Activated CD4-positive, CD25-positive, alpha-beta regulatory T cell treated with anti-CD3 and anti-CD28 coated beads, Interleukin-2, amount 50 U/mL, for 72 hours (primary cell): Measurements from ENCODE around the gene SH3RF2.
"Not testable (repeated sequence)": the region's sequence is repeated elsewhere in the genome, so short reads cannot be mapped to it uniquely, and the experiment has no call there.

Source experiments
- DNase-seq: peaks from one replicate; pipeline ENCODE4 v3.0.0; 2021

SH3RF2 gene

GRCh38 chr5:146101646-146102045 is 165.3 kb downstream of the SH3RF2 start:
- no peak for DNase-seq

DNA sequence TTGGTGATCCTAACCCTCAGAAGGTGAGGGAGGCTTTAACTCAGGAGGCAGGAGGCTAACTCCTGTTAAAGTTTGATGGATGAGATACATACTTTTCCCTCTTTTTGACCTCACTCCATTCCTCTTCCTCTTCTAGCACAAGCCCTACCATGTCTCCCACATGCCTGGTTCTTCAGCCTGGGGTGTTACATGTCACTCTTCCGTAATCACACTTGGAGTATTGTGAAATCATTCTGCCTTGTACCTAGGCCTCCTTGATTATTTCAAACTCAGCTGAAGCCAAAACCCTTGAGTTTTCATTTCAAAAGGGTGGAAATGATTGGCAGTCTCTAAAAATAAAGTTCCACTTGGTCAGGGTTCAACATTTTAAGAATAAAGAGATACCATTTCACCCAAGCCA is 167.2 kb downstream of the SH3RF2 start:
- no peak for DNase-seq

DNA sequence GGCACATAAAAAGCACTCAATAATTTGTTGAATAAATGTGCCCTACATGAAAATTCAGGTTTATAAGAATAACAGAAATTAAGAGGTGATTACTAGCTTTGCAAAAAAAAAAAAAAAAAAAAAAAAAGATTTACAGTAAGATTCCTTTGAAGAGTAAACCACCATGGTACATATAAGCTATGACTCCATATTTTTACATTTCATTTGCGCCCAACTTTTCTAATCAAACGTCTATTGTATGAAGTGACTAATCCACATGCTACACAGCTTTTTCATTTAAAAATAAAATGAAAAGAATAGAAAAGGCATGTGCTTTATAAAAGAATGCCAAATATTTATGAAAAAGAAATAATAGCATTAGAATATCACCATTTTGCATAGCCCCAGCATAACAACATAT is 169.1 kb downstream of the SH3RF2 start, which contains the start of gene PLAC8L1:
Gene PLAC8L1 (minus strand): TSS at position 101 of the 400 bp plus-strand sequence. CDS start 1,266 bp downstream, outside the sequence.
- DNase-seq, result no peak

DNA sequence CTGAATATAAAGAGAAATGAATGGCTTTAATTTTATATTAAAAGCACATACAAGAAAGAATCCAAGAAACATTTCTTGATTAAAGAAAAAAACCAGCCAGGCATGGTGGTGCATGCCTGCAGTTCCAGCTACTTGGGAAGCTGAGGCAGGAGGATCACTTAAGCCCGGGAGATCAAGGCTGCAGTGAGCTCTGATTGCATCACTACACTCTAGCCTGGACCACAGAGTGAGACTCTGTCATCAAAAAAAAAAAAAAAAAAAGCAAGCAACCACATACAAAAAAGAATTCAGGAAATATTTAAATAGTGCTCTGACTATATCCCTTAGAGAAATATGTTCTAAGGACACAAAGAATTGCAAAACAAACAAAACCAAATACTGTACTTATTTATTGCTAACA is 171.5 kb downstream of the SH3RF2 start:
- no peak for DNase-seq

GRCh38 chr5:146108870-146109269 is 172.5 kb downstream of the SH3RF2 start:
- not testable (repeated sequence) for DNase-seq

DNA sequence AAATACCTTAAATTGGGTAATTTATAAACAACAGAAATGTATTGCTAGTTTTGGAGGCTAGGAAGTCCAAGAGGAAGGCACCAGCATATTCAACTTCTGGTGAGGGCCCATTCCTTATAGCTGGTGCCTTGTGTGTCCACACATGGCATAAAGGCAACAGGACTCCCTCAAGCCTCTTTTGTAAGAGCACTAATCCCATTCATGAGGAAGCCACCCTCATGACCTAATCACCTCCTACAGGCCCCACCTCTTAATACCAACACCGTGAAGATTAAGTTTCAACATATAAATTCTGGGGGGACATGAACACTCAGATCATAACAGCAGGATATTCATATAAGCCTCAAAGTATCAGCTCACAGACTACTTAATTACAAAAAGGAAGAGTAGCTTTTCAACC is 173.0 kb downstream of the SH3RF2 start:
- no peak for DNase-seq

DNA sequence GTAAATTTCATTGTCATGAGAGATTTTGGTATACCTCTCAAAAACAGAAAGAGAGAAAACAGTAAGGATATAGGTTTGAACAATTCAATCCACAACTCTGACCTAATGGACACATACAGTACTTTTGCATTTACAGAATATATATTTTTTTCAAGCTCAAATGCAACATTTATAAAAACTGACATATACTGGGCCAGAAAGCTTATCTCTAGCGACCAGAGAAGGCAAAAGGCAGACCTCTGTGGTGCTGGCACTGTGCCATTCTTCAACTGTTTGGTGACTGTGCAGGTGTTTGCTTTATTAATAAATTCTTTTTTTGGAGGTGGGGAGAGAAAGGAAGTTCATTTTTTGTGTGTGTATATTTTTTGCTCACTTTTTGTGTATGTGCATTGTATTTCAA is 175.0 kb downstream of the SH3RF2 start:
- no peak for DNase-seq

GRCh38 chr5:146112476-146112875 is 176.1 kb downstream of the SH3RF2 start:
- no peak for DNase-seq
